HG03469 (cell line): Measurements from ENCODE around the gene DNAI7.

ENCODE experiments used
- ATAC-seq: cut with Tn5 transposase; IDR thresholded peaks from one replicate; pipeline ENCODE4 v1.9.1; 2021; ENCODE audit warnings: mild to moderate bottlenecking, moderate library complexity, moderate number of reproducible peaks; ENCODE audit not compliant: unreplicated experiment

The DNAI7 gene

DNA sequence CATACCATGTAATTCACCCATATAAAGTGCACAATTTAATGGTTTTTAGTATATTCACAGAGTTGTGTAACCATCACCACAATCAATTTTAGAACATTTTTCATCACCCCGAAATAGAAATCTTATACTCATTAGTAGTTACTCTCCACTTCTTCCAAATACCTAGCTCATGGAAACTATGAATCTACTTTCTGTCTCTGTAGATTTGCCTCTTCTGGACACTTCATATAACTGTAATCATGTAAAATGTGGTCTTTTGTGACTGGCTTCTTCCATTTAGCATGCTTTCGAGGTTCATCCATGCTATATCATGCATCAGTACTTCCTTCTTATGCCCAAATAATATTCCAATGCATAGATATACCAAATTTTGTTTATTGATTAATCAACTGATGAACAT, 10.8 kb downstream of the DNAI7 start:
- ATAC-seq = no peak

DNA sequence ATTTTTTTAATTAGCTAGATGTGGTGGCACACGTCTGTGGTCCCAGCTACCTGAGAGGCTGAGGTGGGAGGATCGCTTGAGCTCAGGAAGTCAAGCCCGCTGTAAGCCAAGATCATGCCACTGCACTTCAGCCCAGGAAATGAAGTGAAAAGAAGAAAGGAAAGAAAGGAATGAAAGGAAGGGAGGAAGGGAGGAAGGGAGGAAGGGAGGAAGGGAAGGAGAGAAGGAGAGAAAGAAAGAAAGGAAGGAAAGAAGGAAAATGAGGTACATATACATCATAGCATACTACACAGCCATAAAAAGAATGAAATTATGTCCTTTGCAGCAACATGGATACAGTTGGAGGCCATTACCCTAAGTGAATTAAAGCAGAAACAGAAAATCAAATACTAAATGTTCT, 12.2 kb downstream of the DNAI7 start:
- ATAC-seq = no peak

DNA sequence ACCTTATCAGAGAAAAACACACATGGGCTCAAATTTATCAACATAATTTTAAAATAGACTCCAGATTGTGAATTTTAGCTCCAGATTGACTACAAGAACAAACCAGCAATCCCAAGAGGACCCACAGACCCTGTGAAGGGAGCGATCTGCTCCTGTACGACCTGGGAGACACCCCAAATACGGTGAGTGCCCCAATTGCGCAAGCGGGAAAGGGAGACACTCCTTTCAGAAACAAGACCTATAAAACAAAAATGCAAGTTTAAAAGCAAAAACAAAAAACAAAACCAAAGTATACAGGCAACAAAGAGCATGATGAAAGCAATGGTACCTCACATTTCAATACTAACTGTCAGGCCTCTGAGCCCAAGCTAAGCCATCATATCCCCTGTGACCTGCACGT, 32.1 kb downstream of the DNAI7 start:
- ATAC-seq = no peak

DNA sequence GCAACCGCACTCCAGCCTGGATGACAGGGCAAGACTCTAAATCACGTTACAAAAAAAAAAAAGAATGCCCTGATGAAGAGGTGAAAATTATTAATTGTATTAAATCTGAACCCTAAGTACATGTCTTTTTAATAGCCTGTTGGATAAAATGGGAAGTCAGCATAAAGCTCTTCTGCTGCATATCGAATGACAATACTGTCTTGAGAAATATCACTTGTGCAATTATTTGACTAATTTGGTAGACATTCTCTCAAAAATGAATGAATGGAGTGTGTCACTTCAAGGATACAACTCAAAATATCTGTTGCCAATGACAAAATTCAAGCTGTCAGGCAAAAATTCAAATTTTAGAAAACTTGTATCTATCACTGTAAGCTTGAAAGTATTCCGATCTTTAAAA, 38.9 kb downstream of the DNAI7 start:
- ATAC-seq = no peak

DNA sequence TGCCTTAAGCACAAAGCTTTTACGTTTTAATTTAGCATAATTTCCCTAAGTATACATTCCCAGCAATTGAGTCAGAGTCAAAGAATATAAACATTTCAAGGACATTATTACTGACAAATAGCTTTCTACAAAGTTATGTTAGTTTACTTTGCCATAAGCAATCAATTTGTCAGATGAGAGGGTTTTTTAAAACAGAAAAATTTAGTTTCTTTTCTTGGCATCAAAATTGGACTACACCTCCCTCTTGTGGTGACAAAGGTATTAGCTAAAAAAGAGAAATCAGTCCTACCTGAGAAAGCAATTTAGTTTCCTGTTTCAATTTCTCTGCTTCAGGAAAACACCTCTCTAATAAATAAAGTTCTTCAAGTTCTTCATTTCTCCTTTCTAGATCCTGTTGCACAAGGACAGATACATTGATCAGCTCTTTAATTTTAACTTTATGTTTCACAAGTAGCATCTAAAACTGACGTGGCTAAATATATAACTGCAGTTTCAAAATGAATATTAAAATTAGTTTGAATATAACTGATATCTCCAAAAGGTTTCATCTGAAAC, 39.9 kb downstream of the DNAI7 start:
- no peak for ATAC-seq

DNA sequence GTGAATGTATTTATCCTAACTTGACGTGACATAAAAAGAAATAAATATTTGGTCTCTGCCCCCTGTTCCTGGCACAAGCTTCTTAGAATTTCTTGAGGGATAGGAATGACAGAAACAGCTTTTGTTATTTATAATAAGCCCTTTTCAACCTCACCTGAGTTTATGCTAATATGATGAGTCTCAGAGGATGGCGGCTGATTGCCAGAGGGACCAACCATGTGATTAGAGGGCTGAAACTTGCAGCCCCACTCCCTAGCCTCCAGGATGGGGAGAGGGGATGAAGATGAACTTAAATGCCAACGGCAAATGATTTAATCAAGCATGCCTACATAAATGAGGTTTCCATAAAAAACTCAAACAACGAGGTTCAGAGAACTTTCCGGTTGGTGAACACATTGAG, 42.9 kb downstream of the DNAI7 start:
- ATAC-seq = no peak

DNA sequence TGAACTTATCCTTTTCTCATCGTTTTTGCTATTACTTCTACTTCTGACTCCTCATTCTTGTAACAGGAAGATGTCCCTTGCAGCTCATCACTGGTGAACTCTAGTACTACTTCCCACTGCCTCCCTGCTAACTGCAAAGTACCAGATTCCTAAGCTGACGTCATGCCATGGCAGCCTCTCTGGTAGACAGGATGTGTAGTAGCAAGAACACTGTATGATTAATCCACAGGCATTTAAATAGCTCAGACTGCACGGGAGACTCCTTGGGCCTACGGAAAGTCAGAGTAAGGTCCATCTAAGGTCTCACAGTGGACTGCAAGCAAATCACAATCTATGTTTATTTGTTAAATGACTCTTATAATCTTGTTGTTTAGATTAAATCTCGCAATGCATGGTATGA, 43.5 kb downstream of the DNAI7 start:
- no peak for ATAC-seq

DNA sequence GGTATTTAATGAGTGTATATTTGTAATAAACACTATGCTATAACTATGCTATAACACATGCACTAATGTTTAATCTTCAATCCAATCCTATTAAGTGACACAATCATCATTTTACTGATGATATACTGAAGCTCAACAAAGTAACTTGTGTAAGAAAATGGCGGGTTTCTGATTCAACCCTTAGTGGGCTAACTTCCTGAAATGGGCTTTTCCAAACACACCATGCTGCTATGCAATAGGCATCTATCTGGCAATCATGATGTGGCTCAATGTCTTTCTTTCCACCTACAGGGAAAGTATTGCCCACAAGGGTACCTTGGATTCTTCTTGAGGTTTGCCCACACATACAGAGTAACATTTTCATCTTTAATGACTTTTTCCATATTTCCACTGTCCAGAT, 48.3 kb downstream of the DNAI7 start:
- no peak for ATAC-seq

DNA sequence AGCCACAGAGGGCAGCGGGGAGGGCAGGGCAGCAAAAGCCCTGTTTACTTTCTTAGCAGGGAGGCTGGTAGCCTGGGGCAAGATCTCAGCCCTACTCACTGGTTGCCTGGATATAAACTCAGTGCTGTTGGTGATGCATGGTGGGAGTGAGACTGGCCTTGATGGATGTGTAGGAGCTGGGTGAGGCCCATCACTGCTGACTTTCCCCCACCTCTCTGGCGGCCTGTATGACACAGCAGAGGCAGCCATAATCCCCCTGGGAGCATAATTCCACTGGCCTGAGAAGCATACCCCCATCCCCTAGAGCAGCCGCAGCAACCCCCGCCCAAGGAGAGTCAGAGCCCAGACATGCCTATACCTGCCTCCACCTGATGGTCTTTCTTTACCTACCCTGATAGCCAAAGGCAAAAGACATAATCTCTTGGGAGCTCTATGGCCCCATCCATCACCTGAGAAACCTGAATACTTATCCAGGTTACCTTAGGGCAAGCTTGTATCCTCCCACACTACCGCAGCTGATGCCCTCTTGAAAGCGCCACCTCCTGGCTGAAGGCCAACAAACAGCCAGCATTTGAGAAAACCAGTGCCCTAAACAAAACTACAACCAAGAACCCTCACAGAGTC, 59.3 kb downstream of the DNAI7 start:
- ATAC-seq = no peak

DNA sequence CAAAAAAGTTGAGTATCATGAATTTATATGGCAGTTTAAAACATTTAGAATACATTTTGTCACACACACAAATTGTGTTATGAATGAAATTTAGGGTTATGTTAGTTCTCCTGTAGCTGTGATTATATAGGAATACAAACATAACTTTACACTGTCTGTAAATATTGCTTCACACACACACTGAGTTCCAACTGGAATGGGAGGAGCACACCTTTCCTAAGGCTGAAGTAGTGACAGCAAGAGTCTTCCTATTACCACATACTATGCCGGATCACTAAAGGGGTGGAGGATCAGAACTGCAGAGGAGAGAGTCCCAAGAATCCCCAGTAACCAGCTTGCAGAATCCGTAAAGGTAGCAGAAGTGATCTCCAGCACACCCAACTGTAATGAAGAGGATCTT, 63.7 kb downstream of the DNAI7 start:
- no peak for ATAC-seq

DNA sequence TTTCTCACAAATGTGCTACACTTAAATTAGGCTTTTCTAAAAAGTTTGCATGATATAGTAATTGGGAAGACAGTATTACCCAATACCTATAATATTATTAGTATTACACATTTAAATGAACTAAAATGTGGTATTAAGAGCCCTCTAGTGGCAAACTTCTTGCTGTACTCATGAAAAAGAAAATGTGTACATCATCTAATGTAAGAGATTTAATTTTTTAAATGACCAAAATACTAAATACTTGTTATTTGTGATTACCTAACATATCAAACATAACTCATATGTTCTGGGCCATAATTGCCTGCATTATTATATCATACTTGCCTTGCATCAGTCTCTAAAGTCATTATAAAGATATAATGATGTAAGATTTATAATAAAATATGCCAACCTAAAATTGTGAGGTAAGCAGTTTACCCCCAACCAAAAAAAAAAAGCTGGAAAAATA, 64.2 kb downstream of the DNAI7 start:
- ATAC-seq = no peak

DNA sequence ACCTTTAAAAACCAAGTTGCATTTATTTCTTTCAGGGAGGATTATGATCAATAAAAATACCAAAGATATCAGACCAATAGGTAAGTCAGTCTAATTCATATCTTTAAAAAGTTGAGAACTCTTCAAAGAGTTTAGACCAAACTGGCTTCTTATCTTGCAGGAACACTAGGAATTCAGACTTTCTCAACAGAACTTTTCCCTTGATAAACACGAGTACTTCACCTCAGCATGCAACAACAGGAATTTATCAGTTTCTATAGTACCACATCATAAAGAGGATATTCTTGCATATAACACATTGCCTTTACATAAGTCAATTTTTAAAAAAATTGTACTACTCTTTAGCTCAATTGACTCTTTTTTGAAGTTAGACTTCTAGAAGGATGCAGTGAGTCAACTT, 68.2 kb downstream of the DNAI7 start:
- ATAC-seq = no peak

DNA sequence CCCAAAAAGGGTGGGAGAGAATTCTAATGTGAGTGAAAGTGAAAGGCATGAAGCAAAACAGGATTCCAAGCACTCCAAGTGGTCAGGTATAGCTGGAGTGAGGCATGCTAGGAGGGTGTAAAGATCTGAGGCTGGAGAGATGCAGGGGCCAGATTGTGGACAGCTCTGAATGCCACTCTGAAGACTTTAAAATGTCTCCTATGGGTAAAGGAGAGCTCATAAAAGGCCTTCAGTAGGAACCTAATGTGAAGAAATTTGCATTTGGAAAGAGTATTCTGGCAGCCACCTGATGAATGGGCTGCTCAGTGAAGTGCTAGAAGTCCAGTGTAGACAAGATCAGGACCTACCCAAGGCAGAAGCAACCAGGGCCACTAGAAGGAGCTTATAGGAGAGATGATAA, 68.9 kb downstream of the DNAI7 start:
- no peak for ATAC-seq

DNA sequence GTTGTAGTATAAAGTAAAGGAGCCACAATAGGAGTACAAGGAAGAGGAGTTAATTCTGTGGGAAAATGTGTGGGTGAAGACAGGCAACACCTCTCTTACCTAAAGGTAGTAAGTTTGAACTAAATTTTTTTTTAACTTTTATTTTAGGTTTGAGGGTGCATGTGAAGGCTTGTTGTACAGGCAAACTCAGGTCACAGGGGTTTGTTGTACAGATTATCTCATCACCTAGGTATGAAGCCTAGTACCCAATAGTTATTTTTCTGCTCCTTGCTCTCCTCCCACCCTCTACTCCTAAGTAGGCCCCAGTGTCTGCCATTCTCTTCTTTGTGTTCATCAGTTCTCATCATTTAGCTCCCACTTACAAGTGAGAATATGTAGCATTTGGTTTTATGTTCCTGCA, 70.5 kb downstream of the DNAI7 start:
- ATAC-seq = no peak

DNA sequence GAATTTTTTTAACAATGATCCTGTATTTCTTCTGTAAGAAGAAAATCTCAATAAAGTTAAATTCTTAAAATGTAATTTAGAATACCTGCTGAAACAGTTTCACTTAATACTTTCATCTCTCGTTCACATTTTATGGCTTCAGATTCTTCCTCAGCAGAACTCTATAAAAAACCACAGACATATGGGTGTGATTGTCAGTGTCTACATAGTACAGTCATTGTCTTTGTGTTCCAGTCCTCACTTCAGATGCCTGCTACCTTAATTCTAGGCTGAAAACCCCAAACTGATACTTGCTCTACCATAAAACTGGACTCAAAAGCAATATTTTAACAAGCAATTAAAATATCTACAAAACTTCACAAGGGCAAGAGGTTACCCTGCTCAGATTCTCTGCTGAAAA, 71.8 kb downstream of the DNAI7 start:
- ATAC-seq = no peak

DNA sequence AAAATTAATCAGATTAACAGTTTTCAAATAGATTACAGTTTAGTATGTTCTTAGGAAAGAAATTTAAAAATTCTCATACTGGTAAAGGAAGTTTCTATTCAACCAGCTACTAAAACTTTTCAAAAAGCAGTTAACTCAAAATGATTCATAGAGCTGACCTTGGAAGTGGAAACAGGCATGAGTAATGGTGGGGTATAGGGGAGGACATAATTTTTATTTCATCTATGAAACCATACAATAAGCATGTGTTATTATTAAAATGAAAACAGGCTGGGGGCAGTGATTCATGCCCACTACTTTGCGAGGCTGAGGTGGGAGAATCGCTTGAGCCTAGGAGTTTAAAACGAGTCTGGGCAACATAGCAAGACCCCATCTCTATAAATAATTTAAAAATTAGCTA, 73.0 kb downstream of the DNAI7 start:
- no peak for ATAC-seq

DNA sequence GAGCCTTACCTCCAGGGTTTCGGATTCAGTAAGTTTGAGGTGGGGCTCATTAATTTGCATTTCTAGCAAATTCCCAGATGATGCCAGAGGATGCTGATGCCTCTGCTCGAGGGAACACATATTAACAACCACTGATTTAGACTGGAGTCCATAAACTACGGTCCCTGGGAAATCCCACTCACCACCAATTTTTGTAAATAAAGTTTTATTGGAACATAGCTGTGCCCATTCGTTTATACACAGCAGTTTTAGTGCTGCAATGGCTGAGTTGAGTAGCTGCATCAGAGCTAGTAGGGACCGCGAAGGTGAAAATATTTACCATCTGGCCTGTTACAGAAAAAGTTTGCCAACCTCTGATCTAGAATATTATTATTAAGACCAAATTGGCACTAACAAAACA, 73.8 kb downstream of the DNAI7 start:
- ATAC-seq = no peak

DNA sequence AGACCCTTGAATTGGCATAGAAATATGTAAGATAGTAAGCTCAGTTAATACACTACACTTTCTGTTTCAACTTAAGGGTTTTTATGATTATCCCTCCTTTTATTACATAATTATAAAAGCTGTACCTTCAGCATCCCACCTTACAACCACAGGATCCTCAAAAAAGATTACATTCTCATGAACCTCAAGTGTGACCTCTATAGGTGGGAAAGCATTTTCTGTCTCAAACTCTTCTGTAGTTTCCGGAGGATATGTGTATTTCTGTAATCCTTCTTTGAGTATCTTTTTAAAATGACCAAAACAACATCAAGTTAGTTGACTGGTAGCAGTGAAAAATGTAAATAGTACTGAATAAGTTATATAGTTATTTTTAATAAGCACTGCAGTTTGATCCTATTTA, 75.9 kb downstream of the DNAI7 start:
- ATAC-seq = no peak

DNA sequence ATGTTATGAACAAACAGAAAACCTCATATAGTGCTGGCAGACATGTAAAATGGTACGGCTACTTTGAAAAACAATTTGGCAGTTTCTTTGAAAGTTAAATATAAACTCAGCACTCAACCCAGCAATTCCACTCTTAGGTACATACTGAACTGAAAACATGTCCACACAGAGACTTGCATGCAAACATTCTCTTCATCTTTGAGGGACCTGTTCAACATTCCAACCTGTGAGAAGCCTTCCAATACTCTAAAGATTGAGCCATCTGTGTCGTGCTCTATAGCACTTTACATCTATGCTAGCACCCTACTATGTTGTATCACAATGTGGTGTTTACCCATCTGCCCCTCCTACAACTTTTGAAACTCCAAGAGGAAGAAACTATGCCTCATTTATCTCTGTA, 79.3 kb downstream of the DNAI7 start:
- ATAC-seq = no peak

DNA sequence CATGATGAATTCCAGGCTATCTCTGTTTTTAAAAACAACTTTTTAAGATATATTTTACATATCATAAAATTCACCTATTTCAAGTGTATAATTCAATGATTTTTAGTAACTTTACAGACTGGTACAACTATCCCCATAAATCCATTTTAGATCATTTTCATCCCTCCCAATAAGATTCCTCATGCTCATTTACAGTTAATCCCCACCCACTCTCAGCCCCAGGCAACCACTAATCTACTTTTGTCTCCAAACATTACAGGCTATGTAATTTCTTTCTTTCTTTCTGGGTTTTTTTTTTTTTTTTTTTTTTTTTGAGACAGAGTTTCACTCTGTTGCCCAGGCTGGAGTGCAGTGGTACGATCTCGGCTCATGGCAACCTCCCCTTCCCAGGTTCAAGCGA, 81.3 kb downstream of the DNAI7 start:
- no peak for ATAC-seq

DNA sequence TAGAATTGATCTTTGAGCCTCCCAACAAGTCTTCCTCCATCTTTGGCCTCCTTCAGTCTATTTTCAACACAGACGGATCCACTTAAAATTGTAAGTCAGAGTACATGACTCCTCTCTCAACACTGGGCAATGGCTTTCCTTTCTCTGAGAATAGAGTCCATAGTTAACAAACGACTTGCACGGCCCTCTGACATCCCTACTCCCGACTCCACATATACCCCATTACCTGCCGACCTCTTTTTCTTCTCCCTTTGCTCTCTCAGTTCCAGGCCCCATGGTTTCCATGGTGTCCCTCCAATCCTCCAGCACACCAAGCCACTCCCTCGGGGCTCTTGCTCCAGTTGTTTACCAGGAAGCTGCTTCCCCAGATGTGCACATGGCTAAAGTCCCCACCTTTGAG, 84.7 kb downstream of the DNAI7 start:
- no peak for ATAC-seq

DNA sequence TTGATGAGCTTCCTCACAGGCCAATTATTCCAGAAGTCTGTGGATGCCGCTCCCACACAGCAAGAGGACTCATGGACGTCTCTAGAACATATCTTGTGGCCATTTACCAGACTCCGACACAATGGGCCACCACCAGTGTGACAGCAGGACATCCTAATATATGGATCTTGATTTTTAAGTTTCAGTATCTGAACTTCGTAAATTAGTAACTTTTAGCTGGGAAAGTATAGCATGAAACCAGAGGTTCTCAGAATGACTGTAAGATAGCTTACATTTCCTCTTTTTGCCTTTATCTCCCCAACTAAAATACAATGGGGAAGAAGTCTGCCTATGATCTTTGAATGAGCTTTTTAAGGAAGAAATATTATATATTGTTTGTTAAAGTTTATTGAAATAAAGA, 87.0 kb downstream of the DNAI7 start:
- ATAC-seq = peak; percentile 80

DNA sequence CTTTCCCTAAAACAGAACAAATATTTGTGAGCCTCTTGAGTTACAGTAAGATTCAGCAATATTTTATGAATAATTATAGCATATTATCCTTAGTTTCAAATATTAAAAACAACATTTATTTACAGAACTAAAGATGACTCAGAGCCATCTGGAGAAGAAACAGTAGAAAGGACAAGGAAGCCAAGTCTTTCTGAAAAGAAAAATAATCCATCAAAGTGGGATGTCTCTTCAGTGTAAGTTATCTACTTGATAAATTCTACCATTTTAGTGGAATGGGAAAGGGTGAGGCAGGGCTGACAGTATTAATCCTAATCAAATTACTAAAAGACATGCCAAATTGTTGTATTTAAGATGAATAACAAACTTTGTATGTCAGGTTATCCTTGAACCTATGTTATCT, 88.1 kb downstream of the DNAI7 start:
- no peak for ATAC-seq
